NCI-H146 treated with DMSO at 0.1 percent for 48 hours (cell line): ENCODE measurements around the gene COA5.

Experiments
- DNase-seq: peaks from one replicate; lab custom pipeline; 2025; ENCODE audit not compliant: unreplicated experiment; lab: John Stamatoyannopoulos, UW

COA5 gene

DNA sequence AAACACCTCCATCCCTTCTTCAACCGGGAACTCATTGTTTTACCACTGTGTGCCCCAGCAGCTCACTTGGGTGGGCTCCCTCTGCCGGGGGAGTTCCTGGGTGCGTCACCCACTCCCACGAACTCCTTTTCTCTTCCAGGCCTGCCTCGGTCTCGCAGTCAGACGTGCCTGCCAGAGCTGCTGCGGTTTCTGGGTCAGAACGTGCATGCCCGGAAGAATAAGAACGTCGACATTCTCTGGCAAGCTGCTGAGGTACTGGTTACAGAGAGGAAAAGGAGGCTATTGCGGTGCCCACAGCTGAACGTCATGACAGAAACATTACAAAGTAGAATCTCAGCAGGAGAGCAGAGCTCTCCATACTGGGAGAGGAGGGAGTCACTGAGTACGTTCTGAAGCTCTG is 35.6 kb downstream of the COA5 start:
- no peak for DNase-seq

DNA sequence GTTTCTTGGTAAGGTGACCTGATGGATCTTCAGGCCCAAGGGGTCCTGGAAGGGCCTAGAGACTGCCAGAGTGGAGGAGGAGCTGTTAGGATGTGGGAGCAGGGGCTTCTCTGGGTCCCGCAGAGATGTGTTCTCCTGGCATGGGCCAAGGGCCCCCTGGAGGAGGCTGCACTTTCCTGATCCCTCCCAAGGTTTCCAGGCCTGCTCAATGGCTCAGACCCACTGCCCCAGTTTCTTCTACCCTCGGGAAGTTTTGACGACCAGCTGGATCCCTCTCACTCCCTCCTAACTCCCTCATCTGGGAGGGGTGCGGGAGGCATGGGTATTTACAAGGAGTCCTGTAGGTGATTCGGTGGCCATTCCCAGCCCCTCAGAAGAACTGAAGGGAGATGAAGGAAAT is 36.1 kb downstream of the COA5 start:
- DNase-seq, result no peak

DNA sequence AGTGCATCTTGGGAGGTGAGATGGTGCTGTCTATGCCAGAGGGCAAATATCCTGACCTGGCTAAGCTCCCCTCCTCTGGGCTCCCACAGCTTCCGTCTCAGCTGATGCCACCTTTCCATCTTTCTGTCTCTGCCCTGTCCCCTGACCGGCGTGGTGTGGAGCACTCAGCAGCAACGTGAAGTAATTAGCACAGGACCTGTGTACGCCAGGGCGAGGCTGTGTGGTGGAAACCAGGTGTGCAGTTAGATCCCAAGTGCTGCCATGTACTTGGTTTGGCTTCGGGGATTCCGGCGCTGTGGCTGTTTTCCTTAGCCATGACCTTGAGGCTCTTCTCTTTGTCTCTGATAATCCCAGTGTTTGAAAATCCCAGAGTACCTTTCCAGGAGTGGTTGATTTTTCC is 36.5 kb downstream of the COA5 start:
- DNase-seq, result no peak

DNA sequence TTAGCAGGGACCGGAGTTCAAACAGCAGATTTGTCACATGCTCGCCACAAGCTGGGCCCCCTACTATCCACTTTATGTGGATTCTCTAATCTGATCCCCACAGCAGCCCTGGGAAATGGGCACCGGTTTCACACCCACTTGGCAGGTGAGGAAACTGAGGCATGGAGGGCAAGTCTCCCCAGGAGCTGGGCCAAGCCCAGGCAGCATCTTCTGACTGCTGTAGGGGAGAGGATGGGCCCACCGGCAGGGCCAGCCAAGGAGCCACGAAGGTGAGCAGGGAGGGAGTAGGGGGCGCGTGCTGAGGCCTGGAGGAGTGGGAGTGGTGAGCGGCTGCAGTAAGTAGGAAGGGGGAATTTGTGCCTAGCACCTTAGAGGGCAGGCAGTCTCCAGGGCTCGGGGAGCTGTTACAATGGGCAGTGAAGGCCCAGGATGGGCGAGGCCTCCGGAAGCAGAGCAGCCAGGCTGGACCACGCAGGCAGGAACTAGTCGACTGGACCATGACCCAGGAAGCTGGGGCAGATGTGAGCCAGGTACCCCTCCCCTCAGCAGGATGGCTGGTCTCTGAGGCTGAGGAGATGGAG is 37.1 kb downstream of the COA5 start:
- DNase-seq, result no peak

DNA sequence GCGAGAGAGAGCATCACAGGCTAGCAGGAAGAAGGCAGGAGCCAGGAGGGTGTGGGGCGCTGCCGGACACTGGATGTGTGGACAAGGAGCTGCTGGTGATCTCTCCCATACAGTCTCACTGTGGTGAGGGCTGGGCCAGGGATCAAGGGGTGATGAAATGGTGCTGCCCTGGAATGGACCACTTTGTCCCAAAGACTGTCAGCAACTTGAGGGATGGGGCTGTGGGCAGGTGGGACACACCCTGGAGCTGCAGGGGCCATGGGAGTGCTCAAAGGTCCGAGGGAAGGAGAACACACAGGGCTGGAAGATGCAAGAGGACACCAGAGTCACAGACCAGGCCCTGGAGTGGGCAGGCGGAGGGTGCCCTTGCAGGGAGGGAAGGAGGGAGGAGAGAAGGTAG is 38.0 kb downstream of the COA5 start:
- DNase-seq, result no peak

DNA sequence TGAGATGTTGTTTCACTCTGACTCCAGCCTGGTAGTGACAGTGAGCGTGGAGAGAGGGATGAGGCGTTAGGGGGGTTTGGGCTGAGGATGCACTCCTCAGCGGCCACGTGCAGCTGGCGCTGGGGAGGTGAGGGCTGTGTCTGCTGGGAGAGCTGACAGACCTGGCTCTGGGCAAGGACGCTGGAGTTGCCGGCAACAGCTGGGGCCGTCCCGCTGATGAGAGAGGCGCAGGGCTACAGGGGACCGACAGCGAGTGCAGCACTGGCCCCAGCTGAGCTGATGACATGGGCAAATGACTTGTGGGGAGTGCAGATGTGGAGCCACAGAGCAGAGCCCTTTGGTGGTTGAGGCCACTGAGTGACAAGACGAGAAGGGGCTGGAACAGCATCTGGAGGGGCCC is 38.4 kb downstream of the COA5 start:
- no peak for DNase-seq

DNA sequence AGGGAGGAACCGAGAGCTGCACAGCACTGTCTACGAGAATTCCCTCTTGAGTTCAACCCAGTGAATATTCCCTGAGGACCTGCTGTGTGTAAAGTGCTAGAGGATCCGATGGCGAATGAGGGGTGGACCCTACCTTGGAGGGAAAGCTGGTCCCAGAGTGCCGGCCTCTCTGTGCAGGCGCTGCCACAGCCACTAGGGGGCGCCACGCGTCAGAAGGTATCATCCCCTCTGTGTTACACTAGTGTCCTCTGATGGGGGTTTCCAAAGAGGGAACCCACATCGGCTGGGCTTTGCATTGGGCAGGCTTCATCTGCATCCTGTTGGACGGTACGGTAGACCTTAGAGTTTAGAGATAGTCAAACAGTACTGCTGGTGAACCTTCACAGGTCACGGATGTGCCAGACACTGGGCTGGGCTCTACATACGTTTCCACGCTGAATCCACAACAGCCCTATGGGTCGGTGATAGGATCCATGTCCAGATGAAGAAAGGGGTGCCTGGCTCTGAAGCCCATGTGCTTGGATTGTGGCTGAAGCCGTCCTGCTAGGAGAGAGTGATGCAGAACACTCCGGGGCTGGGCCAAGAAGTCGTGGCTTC is 39.0 kb downstream of the COA5 start:
- no peak for DNase-seq

DNA sequence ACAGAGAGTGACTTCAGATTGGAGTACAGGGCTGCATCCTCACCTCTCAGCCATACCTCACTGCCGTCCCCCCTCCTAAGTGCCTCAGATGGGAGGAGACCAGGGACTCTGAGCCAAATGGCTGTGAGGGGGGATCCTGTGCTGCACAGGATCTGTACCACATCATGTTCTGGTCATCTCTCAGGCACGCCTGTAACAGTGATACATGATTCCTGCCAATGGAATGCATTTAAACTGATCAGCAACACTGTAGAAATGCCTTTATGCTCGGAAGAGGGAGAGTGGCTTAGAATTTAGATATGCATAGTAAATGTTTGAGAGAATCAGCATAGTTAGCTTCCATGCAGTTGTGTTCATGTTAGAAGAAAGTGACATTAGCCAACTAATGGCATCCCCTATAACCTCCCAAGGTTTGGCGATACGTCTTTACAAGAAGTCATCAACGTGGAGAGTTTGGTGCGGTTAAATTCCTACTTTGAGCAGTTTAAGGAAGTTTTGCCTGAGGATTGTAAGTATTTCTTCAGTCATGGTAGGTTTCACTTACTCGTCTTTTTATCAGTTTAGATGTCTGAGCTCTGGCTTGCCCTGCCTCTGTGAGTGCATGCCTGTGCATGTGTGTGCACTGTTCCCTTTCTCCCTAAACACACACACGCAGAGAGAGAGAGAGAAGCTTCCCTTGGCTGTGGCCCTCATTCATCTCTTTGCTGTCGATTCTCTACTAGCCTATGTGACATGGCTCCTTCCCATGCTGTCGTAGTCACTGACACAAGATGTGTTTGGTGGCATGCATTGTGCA is 40.0 kb downstream of the COA5 start:
- DNase-seq, result no peak

DNA sequence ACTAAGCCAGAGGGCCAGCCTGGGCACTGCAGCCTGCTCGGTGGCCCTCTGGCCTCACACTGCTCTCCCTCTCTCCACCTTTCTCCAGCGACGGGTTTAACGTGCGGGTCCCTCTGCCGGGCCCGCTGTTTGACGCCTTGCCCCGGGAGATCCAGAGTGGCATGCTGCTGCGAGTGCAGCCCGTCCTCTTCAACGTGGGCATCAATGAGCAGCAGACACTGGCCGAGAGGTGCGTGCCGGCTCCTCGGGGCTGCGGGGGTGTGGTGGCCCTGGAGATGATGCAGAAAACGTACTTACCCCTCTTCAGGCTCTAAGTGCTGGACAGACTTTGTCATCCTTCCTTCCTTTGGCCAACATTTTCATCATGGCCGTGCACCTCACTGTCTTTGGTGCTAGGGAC is 42.4 kb downstream of the COA5 start:
- no peak for DNase-seq

DNA sequence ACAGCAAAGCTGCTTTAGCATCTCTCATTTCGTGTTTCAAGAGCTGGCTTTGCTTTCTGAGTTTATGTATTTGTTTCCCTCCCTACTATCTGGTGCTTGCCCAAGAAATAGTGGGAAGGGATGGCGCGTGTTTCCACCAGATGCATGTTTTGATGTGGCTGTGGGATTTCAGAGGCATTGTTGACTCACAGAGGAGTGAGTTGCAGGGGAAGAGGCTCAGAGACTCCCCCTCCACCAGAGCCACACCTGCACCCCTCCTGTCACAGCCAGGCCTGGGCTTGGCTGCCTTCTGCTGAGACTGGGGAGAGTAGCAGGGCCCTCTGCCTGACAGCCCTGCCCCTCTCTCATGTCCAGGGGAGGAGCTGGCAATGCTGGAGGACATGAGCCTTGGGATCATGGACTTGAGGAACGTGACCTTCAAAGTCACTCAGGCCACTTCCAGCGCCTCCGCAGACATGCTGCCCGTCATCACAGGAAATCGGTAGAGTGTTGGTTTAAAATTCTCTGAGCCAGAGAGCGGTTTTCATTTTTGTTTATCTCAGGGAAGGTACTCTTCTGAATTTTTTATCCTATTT is 42.9 kb downstream of the COA5 start:
- DNase-seq, result no peak

DNA sequence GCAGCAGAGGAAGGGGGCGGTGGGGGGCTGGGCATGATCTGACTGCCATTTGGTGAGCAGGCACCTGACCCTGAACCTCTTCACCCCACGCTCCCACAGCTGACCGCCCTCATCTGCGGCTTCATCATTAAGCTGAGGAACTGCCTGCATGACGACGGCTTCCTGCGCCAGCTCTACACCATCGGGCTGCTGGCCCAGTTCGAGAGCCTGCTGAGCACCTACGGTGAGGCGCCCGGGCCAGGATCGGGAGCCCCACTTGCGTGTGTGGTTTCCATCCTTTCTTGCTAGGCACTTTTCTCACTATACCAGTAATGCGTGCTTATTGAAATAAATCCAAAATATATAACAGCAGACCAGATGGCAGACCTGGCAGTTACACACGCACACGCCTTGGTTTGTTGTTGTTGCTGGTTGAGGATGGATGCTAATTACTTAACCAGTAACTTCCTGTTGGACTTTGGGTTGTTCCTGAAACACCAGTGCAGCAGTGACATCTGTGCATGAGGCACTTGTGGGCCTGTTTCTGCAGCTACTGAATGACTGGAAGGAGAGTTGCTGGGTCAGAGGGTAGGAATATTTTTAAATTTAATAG is 43.7 kb downstream of the COA5 start:
- DNase-seq, result no peak

DNA sequence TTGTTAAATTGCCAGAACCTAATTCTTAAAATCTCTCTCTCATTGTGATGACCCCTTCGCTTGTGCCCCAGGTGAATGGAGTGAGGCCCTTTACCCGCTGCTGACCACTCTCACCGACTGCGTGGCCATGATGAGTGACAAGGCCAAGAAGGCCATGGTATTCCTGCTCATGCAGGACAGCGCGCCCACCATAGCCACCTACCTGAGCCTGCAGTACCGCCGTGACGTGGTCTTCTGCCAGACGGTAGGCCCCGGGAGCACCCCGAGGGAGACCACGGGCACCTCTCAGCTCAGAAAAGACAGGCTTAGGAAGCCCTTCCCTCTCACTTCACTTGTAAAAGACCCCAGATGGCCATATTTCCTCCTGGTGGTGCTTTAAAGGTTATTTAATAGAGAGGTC is 44.9 kb downstream of the COA5 start:
- no peak for DNase-seq

DNA sequence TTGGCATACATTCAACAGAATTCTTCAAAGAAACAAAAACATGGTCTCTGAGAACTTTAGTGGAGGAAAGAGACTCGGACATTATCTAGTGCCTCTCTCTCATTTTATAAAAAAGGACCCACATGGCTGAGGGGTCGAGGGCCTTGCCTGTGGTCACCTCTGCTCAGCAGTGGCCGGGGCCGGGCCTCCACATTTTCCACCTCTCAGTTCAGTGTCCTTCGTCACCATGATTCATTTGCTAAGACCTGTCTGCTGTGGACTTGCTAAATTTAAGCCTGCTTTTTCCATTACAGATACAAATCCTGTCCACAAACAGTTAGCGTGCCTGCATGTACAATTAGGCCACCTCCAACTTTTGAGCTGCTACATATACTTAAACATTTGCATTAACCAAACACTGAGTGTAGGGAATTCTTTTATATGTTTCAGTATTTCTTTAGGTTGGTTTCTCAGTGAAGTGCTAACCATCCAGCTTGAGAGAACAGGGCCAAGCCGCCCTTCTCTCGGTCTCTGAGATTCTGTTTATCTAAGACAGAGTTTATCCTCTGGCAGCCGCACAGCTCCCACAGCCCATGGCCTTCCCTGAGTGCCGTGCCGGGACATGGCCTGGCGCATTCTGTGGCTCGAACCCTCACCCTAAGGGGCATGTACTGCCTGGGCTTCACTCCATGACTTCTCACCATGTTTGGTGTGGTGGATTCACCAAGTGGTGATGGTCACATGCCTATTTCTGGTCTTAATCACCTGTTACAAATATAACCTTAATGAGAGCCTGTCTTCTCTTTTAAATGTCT is 46.2 kb downstream of the COA5 start:
- no peak for DNase-seq

DNA sequence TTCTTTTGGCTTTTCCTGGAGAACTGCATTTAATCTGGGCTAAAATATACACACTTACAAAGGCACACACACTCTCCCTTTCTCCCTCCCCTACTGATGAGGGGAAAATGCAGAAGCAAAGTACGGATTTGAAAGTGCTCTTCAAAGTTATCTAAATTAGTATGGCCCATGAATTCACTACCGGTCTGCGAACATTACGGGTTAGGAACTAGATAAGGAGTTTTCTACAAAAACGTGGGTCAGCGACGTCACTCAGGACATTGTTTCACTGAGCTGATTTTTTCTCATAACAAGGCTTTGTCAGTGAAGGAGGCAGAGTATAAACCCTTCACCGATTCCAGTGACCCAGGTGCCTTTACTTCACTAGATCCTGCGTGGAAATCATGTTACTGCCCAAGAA is 47.3 kb downstream of the COA5 start:
- DNase-seq, result no peak

DNA sequence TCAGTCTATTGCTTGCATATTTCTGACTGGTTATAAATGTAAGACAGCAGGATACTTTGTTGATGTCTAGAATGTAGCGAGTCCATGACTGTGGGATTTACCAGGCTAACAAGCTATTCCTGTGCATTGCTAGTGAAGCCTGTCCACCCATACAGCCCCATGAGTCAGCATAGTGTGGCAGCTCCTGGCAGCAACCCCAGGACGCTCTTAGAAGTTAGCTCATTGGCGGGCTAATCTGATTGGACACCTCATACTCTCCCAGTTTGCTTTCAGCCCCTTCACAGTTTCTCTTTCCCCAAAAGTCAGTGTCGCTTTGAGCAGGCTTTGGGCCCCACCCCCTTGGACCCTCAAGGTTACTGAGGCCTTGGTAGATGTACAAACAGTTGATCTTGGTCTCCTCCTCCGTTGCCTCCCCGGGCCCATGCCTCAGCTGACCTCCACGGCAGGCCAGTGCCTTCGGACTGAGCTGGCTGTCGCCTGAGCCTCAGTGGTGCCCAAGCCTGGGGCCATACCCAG is 48.0 kb downstream of the COA5 start:
- DNase-seq, result no peak

DNA sequence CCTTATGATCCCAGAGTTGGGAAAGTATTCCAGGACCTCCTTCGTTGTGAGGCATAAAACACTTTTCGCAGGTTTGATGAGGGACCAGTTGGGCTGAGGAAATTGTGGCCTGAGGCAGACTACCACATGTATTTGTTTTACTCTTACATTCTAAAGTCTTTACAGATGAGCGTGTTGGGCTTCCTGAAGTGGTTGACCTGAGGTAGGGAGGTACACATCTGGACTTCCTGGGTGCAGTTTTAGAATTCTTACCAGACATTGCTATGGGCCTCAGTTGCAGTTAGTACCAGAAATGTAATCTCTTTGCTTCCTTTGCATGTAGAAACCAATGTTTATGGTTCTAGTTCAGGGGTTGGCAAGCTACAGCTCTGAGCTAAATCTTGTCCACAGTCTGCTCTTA is 48.7 kb downstream of the COA5 start:
- no peak for DNase-seq

DNA sequence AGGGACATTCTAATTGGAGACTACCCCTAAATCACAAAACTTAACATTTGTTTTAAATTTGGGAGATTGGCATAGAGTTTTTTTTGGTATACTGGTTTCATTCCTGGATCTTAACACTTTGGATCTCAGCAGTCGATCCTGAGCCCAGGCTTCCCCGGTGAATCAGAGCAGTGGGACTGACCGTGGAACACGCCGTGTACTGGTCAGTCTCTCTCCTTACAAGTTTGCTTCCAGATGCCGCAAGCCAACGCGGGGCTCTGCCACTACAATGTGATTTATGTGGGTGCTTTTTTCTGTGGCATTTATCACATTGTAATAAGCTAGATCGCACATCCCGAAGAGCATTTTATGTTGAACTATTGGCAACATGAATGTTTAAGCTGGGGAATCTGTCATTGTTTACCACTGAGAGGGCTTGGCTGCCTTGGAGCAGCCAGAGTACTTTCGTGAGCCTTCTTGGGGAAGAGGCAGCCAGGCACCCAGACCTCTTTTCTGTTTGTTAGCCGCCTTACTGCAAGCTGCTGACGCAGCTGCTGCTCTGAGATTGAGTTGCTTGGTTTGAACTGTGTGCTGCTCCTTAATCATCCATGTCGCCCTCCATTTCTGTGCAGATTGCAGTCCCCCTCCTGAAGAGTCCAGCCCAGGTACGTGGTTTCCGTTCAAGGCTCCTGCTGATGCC is 49.3 kb downstream of the COA5 start:
- DNase-seq, result no peak

DNA sequence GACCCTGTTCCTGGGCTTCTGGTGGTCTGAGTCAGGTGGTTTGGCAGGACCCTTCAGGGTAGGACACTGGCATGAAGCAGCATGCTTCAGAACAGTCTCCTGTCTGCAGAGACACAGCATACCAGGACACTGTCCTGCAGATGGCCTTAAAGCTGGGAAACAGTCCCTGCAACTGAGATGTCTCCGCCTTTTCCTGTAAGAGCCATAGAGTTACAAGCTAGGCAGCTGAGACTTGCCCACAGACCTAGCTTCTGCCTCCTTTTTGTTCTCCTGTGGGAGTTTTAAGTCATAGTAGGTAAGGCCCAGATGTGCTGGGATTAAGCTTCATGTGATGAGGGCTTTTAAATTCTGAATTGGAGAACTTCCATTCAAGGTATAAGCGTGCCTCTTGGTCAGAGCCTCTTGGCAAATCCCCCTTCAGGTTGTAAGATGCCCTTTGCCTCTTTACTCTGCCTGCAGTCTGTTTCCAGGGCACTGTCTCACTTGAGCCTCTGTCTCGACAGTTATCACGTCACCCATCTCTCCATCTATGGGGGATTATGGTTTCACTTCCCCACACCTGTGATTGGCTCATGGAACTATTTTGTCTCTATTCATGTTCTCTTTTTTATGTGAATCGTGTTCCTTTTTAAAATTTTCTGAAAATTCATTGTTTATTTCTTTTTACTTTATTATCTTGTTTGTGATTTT is 51.8 kb downstream of the COA5 start:
- DNase-seq, result no peak

DNA sequence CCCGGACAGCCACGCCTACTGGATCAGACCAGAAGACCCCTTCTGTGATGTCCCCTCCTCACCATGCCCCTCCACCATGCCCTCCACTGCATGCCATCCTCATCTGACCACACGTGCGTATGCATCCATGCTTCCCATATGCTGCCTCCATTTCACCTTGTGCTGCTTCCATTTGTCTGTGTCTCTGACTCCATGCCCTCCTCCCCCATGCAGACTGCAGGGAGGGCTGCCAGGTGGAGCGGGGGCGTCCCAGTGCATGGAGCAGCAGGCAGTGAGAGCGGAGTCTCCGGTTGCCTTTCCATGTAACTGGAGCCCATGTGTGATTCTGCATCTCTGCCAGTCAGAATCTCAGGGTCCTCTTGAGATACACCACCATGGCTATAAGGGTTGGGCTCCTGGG is 52.6 kb downstream of the COA5 start:
- no peak for DNase-seq
